Germinal center (tissue), 1 donor: ENCODE measurements around the gene ZFYVE28.

Experiments
- DNase-seq: peaks from one replicate; pipeline ENCODE4 v3.0.0; 2012; ENCODE audit warnings: mixed read lengths, low spot score

ZFYVE28 gene

GRCh38 chr4:2259036-2259540 is 159.4 kb downstream of the ZFYVE28 start:
- DNase-seq = no peak

- no peak for DNase-seq
Measured at GRCh38 chr4:2258091-2259035, 160.1 kb downstream of the ZFYVE28 start.

- DNase-seq = no peak
Measured at GRCh38 chr4:2257361-2258081, 160.9 kb downstream of the ZFYVE28 start.

GRCh38 chr4:2256781-2257191 is 161.7 kb downstream of the ZFYVE28 start:
- no peak for DNase-seq

- DNase-seq = no peak
Measured at GRCh38 chr4:2256156-2256731, 162.2 kb downstream of the ZFYVE28 start.

- no peak for DNase-seq
Measured at GRCh38 chr4:2255501-2256155, 162.8 kb downstream of the ZFYVE28 start.

- DNase-seq = no peak
Measured at GRCh38 chr4:2254665-2255500, 163.6 kb downstream of the ZFYVE28 start.

- DNase-seq = no peak
Measured at GRCh38 chr4:2253160-2254084, 165.0 kb downstream of the ZFYVE28 start.

- no peak for DNase-seq
Measured at GRCh38 chr4:2252530-2253091, 165.8 kb downstream of the ZFYVE28 start.

GRCh38 chr4:2251795-2252529 is 166.5 kb downstream of the ZFYVE28 start:
- no peak for DNase-seq

GRCh38 chr4:2251073-2251794 is 167.2 kb downstream of the ZFYVE28 start:
- DNase-seq = no peak

GRCh38 chr4:2250357-2251072 is 167.9 kb downstream of the ZFYVE28 start:
- no peak for DNase-seq

- no peak for DNase-seq
Measured at GRCh38 chr4:2249526-2250356, 168.7 kb downstream of the ZFYVE28 start.

- DNase-seq = no peak
Measured at GRCh38 chr4:2248821-2249261, 169.6 kb downstream of the ZFYVE28 start.

GRCh38 chr4:2248044-2248780 is 170.2 kb downstream of the ZFYVE28 start:
- DNase-seq = no peak
